HepG2 (cell line): ENCODE data around the gene GPATCH3. TPM values are rescaled to one million over a fixed set of nuclear protein-coding genes. Genes with fewer than 3 reads are reported as not detected.

Experiments
- ARNT ChIP-seq: fragments of 450-650 bp; IDR thresholded peaks from 2 replicates; pipeline ENCODE4 v1.6.1; 2017
- BCLAF1 ChIP-seq: fragments of 450-650 bp; IDR thresholded peaks from 2 replicates; pipeline ENCODE4 v1.6.1; 2017; ENCODE audit warnings: mild to moderate bottlenecking
- FOXJ3 ChIP-seq: sonication (generic); formaldehyde crosslinking; IDR thresholded peaks from 2 replicates; pipeline ENCODE4 v1.4.0; 2020; ENCODE audit warnings: missing genetic modification reagents, mild to moderate bottlenecking, borderline replicate concordance
- FOXO1 ChIP-seq: sonication (generic); formaldehyde crosslinking; IDR thresholded peaks from 2 replicates; pipeline ENCODE4 v1.4.0; 2020; ENCODE audit warnings: missing genetic modification reagents
- GATA4 ChIP-seq: sonication (generic); IDR thresholded peaks from 2 replicates; pipeline ENCODE4 v1.6.1; 2016; ENCODE audit warnings: antibody characterized with exemption, low read depth, borderline replicate concordance
- GMEB1 ChIP-seq: sonication (generic); formaldehyde crosslinking; IDR thresholded peaks from 2 replicates; pipeline ENCODE4 v1.5.1; 2020; ENCODE audit warnings: missing genetic modification reagents, mild to moderate bottlenecking, borderline replicate concordance
- JUND ChIP-seq: sonication (generic); formaldehyde crosslinking; IDR thresholded peaks from 2 replicates; pipeline ENCODE4 v1.8.0; 2022; ENCODE audit warnings: mild to moderate bottlenecking, missing genetic modification reagents
- KDM1A ChIP-seq: IDR thresholded peaks from 2 replicates; pipeline ENCODE4 v1.6.1; 2016; ENCODE audit warnings: missing compliant biosample characterization
- MXD4 ChIP-seq: IDR thresholded peaks from 2 replicates; pipeline ENCODE4 v1.6.1; 2016; ENCODE audit warnings: mild to moderate bottlenecking, missing biosample characterization, missing genetic modification reagents
- MZF1 ChIP-seq: sonication (generic); formaldehyde crosslinking; IDR thresholded peaks from 2 replicates; pipeline ENCODE4 v1.8.1; 2023; ENCODE audit warnings: mild to moderate bottlenecking, missing genetic modification reagents, borderline replicate concordance
- TCF7 ChIP-seq: sonication (generic); IDR thresholded peaks from 2 replicates; pipeline ENCODE4 v1.6.1; 2016; ENCODE audit warnings: antibody characterized with exemption, low read depth
- TEAD3 ChIP-seq: optimal IDR thresholded peaks from 2 replicates; pipeline ENCODE3; 2016; ENCODE audit warnings: borderline replicate concordance
- ZBTB33 ChIP-seq: sonication (generic); formaldehyde crosslinking; IDR thresholded peaks from 2 replicates; pipeline ENCODE4 v1.4.0; 2020; ENCODE audit warnings: missing genetic modification reagents
- ZBTB37 ChIP-seq: sonication (generic); formaldehyde crosslinking; IDR thresholded peaks from 2 replicates; pipeline ENCODE4 v1.4.0; 2020; ENCODE audit warnings: mild to moderate bottlenecking, missing genetic modification reagents
- ZEB1 ChIP-seq: IDR thresholded peaks from 2 replicates; pipeline ENCODE4 v1.6.1; 2012; ENCODE audit warnings: mild to moderate bottlenecking, low read depth, inconsistent platforms; ENCODE audit not compliant: insufficient replicate concordance
- ZGPAT ChIP-seq: IDR thresholded peaks from 2 replicates; pipeline ENCODE4 v1.6.1; 2016; ENCODE audit warnings: mild to moderate bottlenecking
- ZKSCAN1 ChIP-seq: fragments of 150-350 bp; IDR thresholded peaks from 2 replicates; pipeline ENCODE4 v1.6.1; 2014; ENCODE audit warnings: low read length
- ZNF160 ChIP-seq: sonication (generic); formaldehyde crosslinking; IDR thresholded peaks from 2 replicates; pipeline ENCODE4 v1.8.0; 2022; ENCODE audit warnings: mild to moderate bottlenecking, inconsistent platforms, missing genetic modification reagents
- ZNF724P ChIP-seq: sonication (generic); formaldehyde crosslinking; IDR thresholded peaks from 2 replicates; pipeline ENCODE4 v1.8.0; 2022; ENCODE audit warnings: missing genetic modification reagents, borderline replicate concordance
- ZNF740 ChIP-seq: sonication (generic); formaldehyde crosslinking; IDR thresholded peaks from 2 replicates; pipeline ENCODE4 v1.4.0; 2020; ENCODE audit warnings: missing genetic modification reagents
- ZNF761 ChIP-seq: sonication (generic); formaldehyde crosslinking; conservative IDR thresholded peaks from 2 replicates; pipeline ENCODE4 v1.4.0; 2020; ENCODE audit warnings: mild to moderate bottlenecking, missing genetic modification reagents
- polyA plus RNA-seq, 8 experiments: library from polyadenylated mRNA; depleted of rRNA in 3 of 8; stranded (reverse) in 7 of 8; unstranded in 1 of 8; fragments of >200 nt; fragmentation: Illumina TruSeq in 4 of 8; extraction: Trizol in 4 of 8; gene quantifications; 2 replicates each; pipeline versions ENCODE4 v1.2.1 to v1.2.3, GENCODE V29; 2011 to 2016; ENCODE audit warnings: low read depth in 4 of 8, missing spikeins in 1 of 8, mixed read lengths in 1 of 8; ENCODE audit not compliant: insufficient read depth in 1 of 8
- total RNA-seq, 5 experiments: library from RNA; depleted of rRNA; stranded (reverse); fragments of >200 nt; fragmentation: Illumina TruSeq; extraction: Trizol; gene quantifications; 2 replicates each; pipeline ENCODE4 v1.2.3, GENCODE V29; 2016; ENCODE audit warnings: low read depth in 1 of 5

The GPATCH3 gene
- total and polyA plus RNA-seq, 2 of the 13 experiments (the other 11 are each of a cell fraction or from before 2014, with no cell fraction given), result 8.3 to 11.0 TPM

GRCh38 chr1:26915204-26915842 lies 15.1 kb upstream of the GPATCH3 start (continued):
- TF ChIP-seq ZBTB33 (CRISPR knock-in tag), result no peak
- no peak for TF ChIP-seq ZKSCAN1
- no peak for TF ChIP-seq ARNT
- TF ChIP-seq TEAD3, result no peak
- peak; percentile 36; the same call in 1 of the 2 replicates for TF ChIP-seq ZBTB37 (CRISPR knock-in tag)
- peak; percentile 64; the same call in 1 of the 2 replicates for TF ChIP-seq FOXJ3 (CRISPR knock-in tag)
- TF ChIP-seq GMEB1 (CRISPR knock-in tag), result peak; percentile 17; the same call in 1 of the 2 replicates
- no peak for TF ChIP-seq MXD4
- 0 out of 2 replicates have a peak, but pooled peaks have one; percentile 20 for TF ChIP-seq TCF7
- TF ChIP-seq ZNF761, result no peak
- TF ChIP-seq GATA4, result 0 out of 2 replicates have a peak, but pooled peaks have one; percentile 16
- no peak for TF ChIP-seq ZNF160 (CRISPR knock-in tag)
- no peak for TF ChIP-seq MZF1 (CRISPR knock-in tag)
- no peak for TF ChIP-seq ZEB1
- peak; percentile 76 for TF ChIP-seq JUND (CRISPR knock-in tag)
- peak; percentile 42; the same call in 1 of the 2 replicates for TF ChIP-seq ZGPAT
- no peak for TF ChIP-seq BCLAF1
- 0 out of 2 replicates have a peak, but pooled peaks have one; percentile 47 for TF ChIP-seq KDM1A
- TF ChIP-seq ZNF724P, result no peak
- peak; percentile 75; the same call in 1 of the 2 replicates for TF ChIP-seq FOXO1 (CRISPR knock-in tag)
- no peak for TF ChIP-seq ZNF740
